NOMO-1 treated with dmso at 0.1 percent for 144 hours (cell line): ENCODE measurements around the gene CEMIP.

ENCODE experiments used
- DNase-seq: peaks from one replicate; lab custom pipeline; 2025; ENCODE audit not compliant: unreplicated experiment; lab: John Stamatoyannopoulos, UW

The CEMIP gene

GRCh38 chr15:80921736-80922410, 142.7 kb downstream of the CEMIP start:
- no peak for DNase-seq

GRCh38 chr15:80923668-80924067, 144.5 kb downstream of the CEMIP start:
- no peak for DNase-seq

- no peak for DNase-seq
Measured at GRCh38 chr15:80924278-80924677, 145.1 kb downstream of the CEMIP start.

- no peak for DNase-seq
Measured at GRCh38 chr15:80925597-80926059, 146.5 kb downstream of the CEMIP start.

GRCh38 chr15:80926126-80926525, 147.0 kb downstream of the CEMIP start:
- DNase-seq = no peak

- no peak for DNase-seq
Measured at GRCh38 chr15:80929225-80929624, 150.1 kb downstream of the CEMIP start.

- no peak for DNase-seq
Measured at GRCh38 chr15:80929689-80930088, 150.5 kb downstream of the CEMIP start.

- no peak for DNase-seq
Measured at GRCh38 chr15:80931191-80931590, 152.0 kb downstream of the CEMIP start.

GRCh38 chr15:80931721-80932512, 152.7 kb downstream of the CEMIP start:
- no peak for DNase-seq

- DNase-seq = no peak
Measured at GRCh38 chr15:80932513-80932815, 153.3 kb downstream of the CEMIP start.

- DNase-seq = no peak
Measured at GRCh38 chr15:80932989-80933388, 153.8 kb downstream of the CEMIP start.

GRCh38 chr15:80934761-80935221, 155.6 kb downstream of the CEMIP start:
- no peak for DNase-seq

- no peak for DNase-seq
Measured at GRCh38 chr15:80936288-80937078, 157.3 kb downstream of the CEMIP start.

- DNase-seq = no peak
Measured at GRCh38 chr15:80937718-80938117, 158.5 kb downstream of the CEMIP start.

GRCh38 chr15:80939216-80939615, 160.0 kb downstream of the CEMIP start:
- no peak for DNase-seq

- no peak for DNase-seq
Measured at GRCh38 chr15:80940331-80940730, 161.2 kb downstream of the CEMIP start.

GRCh38 chr15:80940851-80941250, 161.7 kb downstream of the CEMIP start:
- DNase-seq = no peak

- DNase-seq = no peak
Measured at GRCh38 chr15:80942266-80942665, 163.1 kb downstream of the CEMIP start.

- no peak for DNase-seq
Measured at GRCh38 chr15:80942746-80943565, 163.8 kb downstream of the CEMIP start.

GRCh38 chr15:80944818-80945217, 165.6 kb downstream of the CEMIP start:
- no peak for DNase-seq

- no peak for DNase-seq
Measured at GRCh38 chr15:80945605-80946004, 166.4 kb downstream of the CEMIP start.
